Erythroblast (primary cell): Measurements from ENCODE around the gene DEPDC5.

Experiments
- GATA1 ChIP-seq: IDR thresholded peaks from 2 replicates; pipeline ENCODE4 v1.6.1; 2011; ENCODE audit warnings: low read depth, mild to moderate bottlenecking, control low read depth, low read length, moderate library complexity
- POLR2A ChIP-seq: IDR thresholded peaks from 2 replicates; pipeline ENCODE4 v1.6.1; 2011; ENCODE audit warnings: mild to moderate bottlenecking, low read length

DNA sequence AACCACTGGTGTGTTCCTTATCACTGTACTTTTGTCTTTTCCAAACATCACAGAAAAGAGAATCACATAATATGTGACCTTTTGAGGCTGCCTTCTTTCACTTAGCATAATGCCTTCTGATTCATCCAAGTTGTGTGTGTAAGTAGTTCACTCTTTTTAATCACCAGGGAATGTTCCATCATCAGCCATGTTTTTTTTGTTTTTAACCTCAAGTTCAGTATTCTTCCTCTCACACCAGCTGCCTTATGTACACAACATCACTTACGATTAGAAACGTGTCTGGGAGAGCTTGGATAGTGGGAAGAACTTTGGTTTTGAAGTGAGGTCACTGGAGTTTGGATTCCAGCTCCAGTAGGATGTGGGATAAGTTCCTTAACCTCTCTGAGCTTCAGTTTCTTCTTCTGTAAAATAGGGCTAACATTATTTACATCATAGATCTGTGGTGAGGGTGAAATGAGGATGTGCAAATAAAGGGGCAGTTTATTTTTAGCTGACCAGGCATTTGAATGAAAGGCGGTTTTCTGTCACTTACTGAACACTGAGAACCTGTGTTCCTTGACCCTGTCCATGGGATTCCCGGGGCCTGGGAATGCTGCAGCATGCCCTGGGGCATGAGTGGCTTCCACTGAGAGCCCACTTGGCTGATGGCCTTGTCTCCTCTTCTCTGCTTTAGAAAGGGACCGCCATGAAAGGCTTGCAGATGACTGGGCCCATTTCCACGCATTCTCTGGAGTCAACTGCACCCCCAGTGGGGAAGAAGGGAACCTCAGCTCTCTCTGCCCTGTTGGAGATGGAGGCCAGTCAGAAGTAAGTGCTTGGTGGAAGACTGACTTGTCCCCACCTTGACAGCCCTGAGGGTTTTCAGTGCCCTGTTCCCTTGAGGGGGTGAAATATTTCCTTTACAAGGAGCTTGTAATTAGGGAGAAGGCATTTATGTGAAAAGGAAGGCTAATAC lies 92.6 kb downstream of the DEPDC5 start:
- TF ChIP-seq POLR2A (no peak), GATA1 (no peak)
